K562 (cell line): Measurements from ENCODE around the gene CALM3. TPM values are rescaled to one million over a fixed set of nuclear protein-coding genes. Genes with fewer than 3 reads are reported as not detected.

Experiments used
- ATAC-seq: fragments of 200-7000 bp; cut with Tn5 transposase; 3 replicates; pipeline ENCODE4 v1.9.1; 2020; ENCODE audit warnings: moderate library complexity
- BruUV-seq: library from RNA; stranded (reverse); fragments of 400-500 nt; replicated peaks from 2 replicates; lab custom pipeline; 2021; lab: Mats Ljungman, UMichigan
- CTCF ChIA-PET: fragments of 300-600 bp; formaldehyde crosslinking; extraction: SDS; loops from one replicate; lab custom pipeline; 2021; ENCODE audit warnings: low intra/inter-chr PET ratio; lab: Yijun Ruan, JAX
- POLR2A ChIA-PET: fragments of 300-600, 350-650 bp; sonication (Branson Sonifier 250); formaldehyde crosslinking; extraction: SDS; loops from one replicate; lab custom pipeline; 2021; ENCODE audit warnings: antibody characterized with exemption, inconsistent platforms; lab: Yijun Ruan, JAX
- DNase-seq, 4 experiments: peaks; one replicate each; pipeline versions ENCODE4 v3.0.0 to v3.0.0-alpha.2; 2011 to 2018; ENCODE audit warnings: low spot score in 3 of 4, mixed read lengths in 3 of 4; ENCODE audit errors: extremely low read depth in 1 of 4
- FAIRE-seq: peaks from 2 replicates; lab custom pipeline; 2011; peaks lifted over from hg19 to GRCh38; lab: Jason Lieb, UNC
- H2AFZ ChIP-seq: 2 replicates; pipeline ENCODE4 v1.6.0; 2011; ENCODE audit warnings: low read depth, low read length, control low read depth, inconsistent platforms
- H3K27ac ChIP-seq: fragments of 200-600 bp; 3 replicates; pipeline ENCODE4 v1.8.0; 2011; ENCODE audit warnings: low read depth, mild to moderate bottlenecking, control low read depth, inconsistent platforms, low read length, moderate library complexity, mixed read lengths; ENCODE audit errors: extremely low read depth
- H3K27me3 ChIP-seq, 2 experiments: fragments of 300-600 bp in 1 of 2; 2 replicates in 1 of 2; 3 replicates in 1 of 2; pipeline versions ENCODE4 v1.6.0 to v1.8.0; 2011; ENCODE audit warnings: inconsistent platforms in 2 of 2, low read length in 2 of 2, mild to moderate bottlenecking in 1 of 2, mixed read lengths in 1 of 2, moderate library complexity in 1 of 2; ENCODE audit not compliant: control insufficient read depth in 2 of 2, insufficient read depth in 2 of 2
- H3K36me3 ChIP-seq: fragments of 300-600 bp; 3 replicates; pipeline ENCODE4 v1.8.0; 2011; ENCODE audit warnings: mild to moderate bottlenecking, low read length, inconsistent platforms; ENCODE audit not compliant: control insufficient read depth, insufficient read depth
- H3K4me1 ChIP-seq, 2 experiments: fragments of 200-600 bp in 1 of 2; replicated peaks in 1 of 2; 2 replicates in 1 of 2; 3 replicates in 1 of 2; pipeline versions ENCODE4 v1.5.1 to v1.8.0; 2011; ENCODE audit warnings: inconsistent platforms in 2 of 2, low read length in 2 of 2, mild to moderate bottlenecking in 1 of 2, mixed read lengths in 1 of 2, moderate library complexity in 1 of 2; ENCODE audit not compliant: control insufficient read depth in 2 of 2, insufficient read depth in 2 of 2
- H3K4me2 ChIP-seq: 2 replicates; pipeline ENCODE4 v1.6.1; 2011; ENCODE audit warnings: low read length, control low read depth, inconsistent platforms, mixed read lengths; ENCODE audit not compliant: insufficient read depth
- H3K4me3 ChIP-seq: fragments of 200-600 bp; sonication (generic), shearing (Covaris generic); 2 replicates; pipeline ENCODE4 v1.5.1; 2016; ENCODE audit warnings: control low read depth, inconsistent platforms
- H3K79me2 ChIP-seq: fragments of 200-600 bp; 3 replicates; pipeline ENCODE4 v1.8.0; 2011; ENCODE audit warnings: low read length, inconsistent platforms; ENCODE audit not compliant: control insufficient read depth, insufficient read depth
- H3K9ac ChIP-seq, 2 experiments: 2 replicates each; pipeline versions ENCODE4 v1.6.0 to v1.6.1; 2011; ENCODE audit warnings: low read depth in 2 of 2, low read length in 2 of 2, control low read depth in 1 of 2, inconsistent platforms in 1 of 2, mild to moderate bottlenecking in 1 of 2, mixed read lengths in 1 of 2; ENCODE audit not compliant: insufficient read depth in 1 of 2
- H3K9me1 ChIP-seq: one replicate; pipeline ENCODE4 v1.6.0; 2011; ENCODE audit warnings: inconsistent platforms, mild to moderate bottlenecking, low read length, moderate library complexity; ENCODE audit not compliant: control insufficient read depth, insufficient read depth
- H3K9me3 ChIP-seq: replicated peaks from 2 replicates; pipeline ENCODE4 v1.5.1; 2011; ENCODE audit warnings: low read depth, low read length, inconsistent platforms; ENCODE audit not compliant: control insufficient read depth, insufficient read depth
- H4K20me1 ChIP-seq: replicated peaks from 2 replicates; pipeline ENCODE4 v1.6.1; 2011; ENCODE audit warnings: low read length, inconsistent platforms, mixed read lengths; ENCODE audit not compliant: control insufficient read depth, insufficient read depth
- ARID4B ChIP-seq: sonication (generic); formaldehyde crosslinking; IDR thresholded peaks from 2 replicates; pipeline ENCODE4 v1.8.0; 2022; ENCODE audit warnings: mild to moderate bottlenecking, missing genetic modification reagents
- DDX20 ChIP-seq: fragments of 450-650 bp; IDR thresholded peaks from 2 replicates; pipeline ENCODE4 v1.6.1; 2016; ENCODE audit warnings: missing genetic modification characterization, low read depth, mild to moderate bottlenecking, missing compliant biosample characterization, moderate library complexity
- MYBL2 ChIP-seq, 2 experiments: fragments of 450-650 bp in 1 of 2; sonication (generic) in 1 of 2; formaldehyde crosslinking in 1 of 2; IDR thresholded peaks; 2 replicates each; pipeline versions ENCODE4 v1.6.1 to v1.8.1; 2017 to 2022; ENCODE audit warnings: borderline replicate concordance in 1 of 2, inconsistent platforms in 1 of 2, low read depth in 1 of 2, mild to moderate bottlenecking in 1 of 2, missing genetic modification reagents in 1 of 2, moderate library complexity in 1 of 2
- MYNN ChIP-seq, 2 experiments: sonication (generic); formaldehyde crosslinking in 1 of 2; IDR thresholded peaks; 2 replicates each; pipeline versions ENCODE4 v1.5.0 to v1.6.1; 2016 to 2020; ENCODE audit warnings: antibody characterized with exemption in 1 of 2, missing genetic modification reagents in 1 of 2
- NFYB ChIP-seq: IDR thresholded peaks from 2 replicates; pipeline ENCODE4 v1.6.1; 2011; ENCODE audit warnings: mild to moderate bottlenecking, moderate library complexity; ENCODE audit not compliant: insufficient read length; ENCODE audit errors: extremely low read depth
- SOX6 ChIP-seq: fragments of 450-650 bp; IDR thresholded peaks from 2 replicates; pipeline ENCODE4 v1.6.1; 2014; ENCODE audit warnings: mild to moderate bottlenecking
- WGBS: fragments of 100-300 bp; shearing (Covaris generic); methylation state at CpG from one replicate; pipeline ENCODE4 v1.1.6; 2016; ENCODE audit warnings: low coverage, mixed read lengths; ENCODE audit not compliant: insufficient coverage; ENCODE audit errors: missing lambda C conversion rate; 5-methylcytosine and 5-hydroxymethylcytosine counted together
- in situ Hi-C: fragments of 300-500 bp; cut with MboI; formaldehyde crosslinking; loops from 4 replicates; pipeline ENCODE4 v1.15.0; 2018; ENCODE audit warnings: inconsistent platforms, mixed read lengths
- intact Hi-C: fragments of 100-400 bp; cut with micrococcal nuclease; formaldehyde crosslinking; loops from 2 replicates; pipeline ENCODE4 v1.14.2; 2022
- polyA plus RNA-seq, 8 experiments: library from polyadenylated mRNA; depleted of rRNA in 4 of 8; stranded (reverse) in 5 of 8; unstranded in 3 of 8; fragments of >200 nt; fragmentation: Nextera tagmentation in 2 of 8; fragmentation: Illumina TruSeq in 1 of 8; extraction: Ambion mirVana in 2 of 8; extraction: Trizol in 1 of 8; gene quantifications; 2 replicates each; pipeline versions ENCODE4 v1.2.1 to v1.2.3, GENCODE V29; 2011 to 2014; ENCODE audit warnings: inconsistent platforms in 1 of 8, missing spikeins in 1 of 8
- total RNA-seq, 7 experiments: library from RNA; depleted of rRNA in 6 of 7; stranded (reverse); fragments of >200 nt in 6 of 7; fragmentation: Illumina TruSeq in 2 of 7; extraction: Trizol in 2 of 7; gene quantifications; 2 replicates each; pipeline versions ENCODE4 v1.2.1 to v1.2.3, GENCODE V29; 2011 to 2021; ENCODE audit warnings: low replicate concordance in 1 of 7
- TF ChIP-seq, protein P1 (sequence below): IDR thresholded peaks from 2 replicates; pipeline ENCODE4 v1.6.1; 2011; ENCODE audit warnings: borderline replicate concordance, low read depth, mild to moderate bottlenecking, moderate library complexity, low read length; ENCODE audit not compliant: insufficient read depth, poor library complexity, severe bottlenecking
- TF ChIP-seq, protein P2 (sequence below): fragments of 250-450 bp; sonication (Bioruptor Pico); IDR thresholded peaks from 2 replicates; pipeline ENCODE4 v1.5.0; 2022; ENCODE audit warnings: mild to moderate bottlenecking

CALM3 gene
- total and polyA plus RNA-seq, 9 of the 15 experiments (the other 6 are each of a cell fraction or from before 2014, with no cell fraction given) = 34.6 to 350 (median 156) TPM

DNA sequence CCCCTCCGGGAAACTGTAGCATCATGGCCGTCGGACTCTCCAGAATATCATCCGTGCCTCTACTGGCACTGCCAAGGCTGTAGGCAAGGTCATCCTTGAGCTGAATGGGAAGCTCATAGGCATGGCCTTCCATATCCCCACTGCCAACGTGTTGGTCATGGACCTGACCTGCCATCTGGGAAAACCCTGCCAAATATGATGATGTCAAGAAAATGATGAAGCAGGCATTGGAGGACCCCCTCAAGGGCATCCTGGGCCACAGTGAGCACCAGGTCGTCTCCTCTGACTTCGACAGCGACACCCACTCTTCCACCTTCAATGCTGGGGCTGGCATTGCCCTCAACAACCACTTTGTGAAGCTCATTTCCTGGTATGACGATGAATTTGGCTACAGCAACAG, 41.9 kb upstream of the CALM3 start:
- CTCF ChIA-PET = no interaction called here
- no peak for FAIRE-seq
- TF ChIP-seq, protein P1, sequence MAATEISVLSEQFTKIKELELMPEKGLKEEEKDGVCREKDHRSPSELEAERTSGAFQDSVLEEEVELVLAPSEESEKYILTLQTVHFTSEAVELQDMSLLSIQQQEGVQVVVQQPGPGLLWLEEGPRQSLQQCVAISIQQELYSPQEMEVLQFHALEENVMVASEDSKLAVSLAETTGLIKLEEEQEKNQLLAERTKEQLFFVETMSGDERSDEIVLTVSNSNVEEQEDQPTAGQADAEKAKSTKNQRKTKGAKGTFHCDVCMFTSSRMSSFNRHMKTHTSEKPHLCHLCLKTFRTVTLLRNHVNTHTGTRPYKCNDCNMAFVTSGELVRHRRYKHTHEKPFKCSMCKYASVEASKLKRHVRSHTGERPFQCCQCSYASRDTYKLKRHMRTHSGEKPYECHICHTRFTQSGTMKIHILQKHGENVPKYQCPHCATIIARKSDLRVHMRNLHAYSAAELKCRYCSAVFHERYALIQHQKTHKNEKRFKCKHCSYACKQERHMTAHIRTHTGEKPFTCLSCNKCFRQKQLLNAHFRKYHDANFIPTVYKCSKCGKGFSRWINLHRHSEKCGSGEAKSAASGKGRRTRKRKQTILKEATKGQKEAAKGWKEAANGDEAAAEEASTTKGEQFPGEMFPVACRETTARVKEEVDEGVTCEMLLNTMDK = no peak
- TF ChIP-seq MYBL2 (IDR thresholded peaks at IDR 0.05; ENCODE audit: low read depth) (no peak), MYBL2 (CRISPR knock-in tag; IDR thresholded peaks at IDR 0.05; ENCODE audit: borderline replicate concordance) (no peak), ARID4B (CRISPR knock-in tag) (no peak), DDX20 (tag) (no peak), NFYB (no peak), MYNN (IDR thresholded peaks at IDR 0.05) (no peak), MYNN (CRISPR knock-in tag; IDR thresholded peaks at IDR 0.05) (no peak), SOX6 (no peak)
- TF ChIP-seq, protein P2, sequence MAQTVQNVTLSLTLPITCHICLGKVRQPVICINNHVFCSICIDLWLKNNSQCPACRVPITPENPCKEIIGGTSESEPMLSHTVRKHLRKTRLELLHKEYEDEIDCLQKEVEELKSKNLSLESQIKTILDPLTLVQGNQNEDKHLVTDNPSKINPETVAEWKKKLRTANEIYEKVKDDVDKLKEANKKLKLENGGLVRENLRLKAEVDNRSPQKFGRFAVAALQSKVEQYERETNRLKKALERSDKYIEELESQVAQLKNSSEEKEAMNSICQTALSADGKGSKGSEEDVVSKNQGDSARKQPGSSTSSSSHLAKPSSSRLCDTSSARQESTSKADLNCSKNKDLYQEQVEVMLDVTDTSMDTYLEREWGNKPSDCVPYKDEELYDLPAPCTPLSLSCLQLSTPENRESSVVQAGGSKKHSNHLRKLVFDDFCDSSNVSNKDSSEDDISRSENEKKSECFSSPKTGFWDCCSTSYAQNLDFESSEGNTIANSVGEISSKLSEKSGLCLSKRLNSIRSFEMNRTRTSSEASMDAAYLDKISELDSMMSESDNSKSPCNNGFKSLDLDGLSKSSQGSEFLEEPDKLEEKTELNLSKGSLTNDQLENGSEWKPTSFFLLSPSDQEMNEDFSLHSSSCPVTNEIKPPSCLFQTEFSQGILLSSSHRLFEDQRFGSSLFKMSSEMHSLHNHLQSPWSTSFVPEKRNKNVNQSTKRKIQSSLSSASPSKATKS (CRISPR knock-in tag) = no peak
- TF ChIP-seq, all 486 proteins: peak for 0
- H3K4me1 ChIP-seq = no peaks in the 10 kb centered on the region
- H3K9me1 ChIP-seq = no peaks in the 10 kb centered on the region
- H3K27ac ChIP-seq = no peak overlapping the region
- BruUV-seq = no TSS peak
- in situ Hi-C loops = no loop called here
- H3K79me2 ChIP-seq = no peaks in the 10 kb centered on the region
- DNase-seq (no peak), ATAC-seq (no peak)
- no peak overlapping the region for H2AFZ ChIP-seq
- no peaks in the 10 kb centered on the region for H4K20me1 ChIP-seq
- H3K27me3 ChIP-seq = peaks cover 0 to 4% of the 10 kb centered on the region in 2 experiments; a peak in 1 of 5 replicates
- no peak overlapping the region for H3K4me2 ChIP-seq
- no peaks in the 10 kb centered on the region for H3K9me3 ChIP-seq
- no peak overlapping the region for H3K4me3 ChIP-seq
- H3K9ac ChIP-seq = no peak overlapping the region
- WGBS = 5% methylated on average over 9 of the region's 9 CpGs
- H3K36me3 ChIP-seq = no peaks in the 10 kb centered on the region
- intact Hi-C loops = no loop called here
- POLR2A ChIA-PET = interaction anchor here (0.7 to 0.8 kb wide), 2 partner anchors 12 to 57 kb away, joined by 3 read pairs; no protein-coding TSS in a partner anchor
